ENCODE measurements around the gene SLAMF1. TPM values are rescaled to one million over a fixed set of nuclear protein-coding genes. Genes with fewer than 3 reads are reported as not detected.

The SLAMF1 gene
- total and polyA plus RNA-seq, 9 of the 15 experiments (the other 6 are each of a cell fraction or from before 2014, with no cell fraction given): 0.04 to 0.17 (median 0.11) TPM; not detected in 4

DNA sequence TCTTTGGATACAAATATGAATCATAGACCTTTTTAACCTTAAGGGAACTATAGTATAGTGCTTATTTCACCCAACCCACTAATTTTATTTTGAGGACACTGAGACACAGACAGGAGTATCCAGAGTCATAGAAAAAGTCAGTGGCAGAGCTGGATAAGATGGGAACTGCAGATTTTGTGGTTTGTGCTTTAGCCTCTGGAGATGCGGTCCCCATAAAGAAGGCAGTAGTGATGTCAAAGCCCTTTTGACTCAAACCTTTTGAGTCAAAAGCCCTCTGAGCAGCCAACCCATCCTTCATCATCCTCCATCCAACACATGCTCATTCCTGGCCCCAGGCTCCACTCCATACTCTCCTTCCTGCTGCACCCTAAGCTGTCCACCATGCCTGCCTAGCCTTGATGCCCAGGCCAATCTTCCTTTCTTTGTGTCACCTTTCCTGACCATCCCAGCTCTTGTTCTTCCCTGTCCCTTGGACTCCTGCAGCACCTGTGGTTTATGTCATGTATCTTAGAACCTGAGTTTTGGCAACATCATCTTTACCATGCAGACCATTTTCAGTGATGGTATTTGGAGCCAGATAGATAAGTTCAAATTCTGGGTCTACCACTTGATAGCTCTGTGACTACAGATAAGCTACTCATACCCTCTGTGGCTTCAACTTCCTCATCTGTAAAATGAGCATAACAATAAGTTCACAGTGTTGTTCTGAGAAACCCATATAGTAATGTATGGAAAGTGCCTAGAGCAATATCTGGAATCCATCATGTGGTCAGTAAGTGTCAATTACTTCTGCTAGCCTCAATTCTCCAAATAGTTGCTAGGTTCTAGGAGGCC, 20.1 kb downstream of the SLAMF1 start (continued):
- TF ChIP-seq CCAR2 (IDR thresholded peaks at IDR 0.05; ENCODE audit: low read depth, low read length) (no peak), PRMT5 (CRISPR knock-in tag; IDR thresholded peaks at IDR 0.05) (no peak), PTRF (tag; IDR thresholded peaks at IDR 0.05) (no peak), MXI1 (IDR thresholded peaks at IDR 0.05; ENCODE audit: low read depth, low read length) (no peak), ZBTB5 (IDR thresholded peaks at IDR 0.05) (no peak), L3MBTL2 (IDR thresholded peaks at IDR 0.05) (no peak), DNMT1 (IDR thresholded peaks at IDR 0.05) (no peak), E2F6 (IDR thresholded peaks at IDR 0.05; ENCODE audit: borderline replicate concordance in 1 of 2, extremely low read depth in 1 of 2, insufficient read depth in 1 of 2, insufficient read length in 1 of 2, low read depth in 1 of 2, low read length in 1 of 2, poor library complexity in 1 of 2, severe bottlenecking in 1 of 2) (no peak), TCFL5 (CRISPR knock-in tag; conservative IDR thresholded peaks at IDR 0.05) (no peak), MTA3 (IDR thresholded peaks at IDR 0.05; ENCODE audit: borderline replicate concordance) (no peak; the same call in 1 of the 2 replicates), PHF20 (IDR thresholded peaks at IDR 0.05; ENCODE audit: partially characterized antibody) (no peak), ZBTB8A (IDR thresholded peaks at IDR 0.05; ENCODE audit: partially characterized antibody) (no peak), ASH1L (IDR thresholded peaks at IDR 0.05; ENCODE audit: borderline replicate concordance, low read depth, partially characterized antibody) (no peak), SMAD2 (IDR thresholded peaks at IDR 0.05; ENCODE audit: low read depth, low read length) (no peak)
- TF ChIP-seq, protein P1, sequence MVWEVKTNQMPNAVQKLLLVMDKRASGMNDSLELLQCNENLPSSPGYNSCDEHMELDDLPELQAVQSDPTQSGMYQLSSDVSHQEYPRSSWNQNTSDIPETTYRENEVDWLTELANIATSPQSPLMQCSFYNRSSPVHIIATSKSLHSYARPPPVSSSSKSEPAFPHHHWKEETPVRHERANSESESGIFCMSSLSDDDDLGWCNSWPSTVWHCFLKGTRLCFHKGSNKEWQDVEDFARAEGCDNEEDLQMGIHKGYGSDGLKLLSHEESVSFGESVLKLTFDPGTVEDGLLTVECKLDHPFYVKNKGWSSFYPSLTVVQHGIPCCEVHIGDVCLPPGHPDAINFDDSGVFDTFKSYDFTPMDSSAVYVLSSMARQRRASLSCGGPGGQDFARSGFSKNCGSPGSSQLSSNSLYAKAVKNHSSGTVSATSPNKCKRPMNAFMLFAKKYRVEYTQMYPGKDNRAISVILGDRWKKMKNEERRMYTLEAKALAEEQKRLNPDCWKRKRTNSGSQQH (CRISPR knock-in tag; IDR thresholded peaks at IDR 0.05): no peak
- TF ChIP-seq, protein P2, sequence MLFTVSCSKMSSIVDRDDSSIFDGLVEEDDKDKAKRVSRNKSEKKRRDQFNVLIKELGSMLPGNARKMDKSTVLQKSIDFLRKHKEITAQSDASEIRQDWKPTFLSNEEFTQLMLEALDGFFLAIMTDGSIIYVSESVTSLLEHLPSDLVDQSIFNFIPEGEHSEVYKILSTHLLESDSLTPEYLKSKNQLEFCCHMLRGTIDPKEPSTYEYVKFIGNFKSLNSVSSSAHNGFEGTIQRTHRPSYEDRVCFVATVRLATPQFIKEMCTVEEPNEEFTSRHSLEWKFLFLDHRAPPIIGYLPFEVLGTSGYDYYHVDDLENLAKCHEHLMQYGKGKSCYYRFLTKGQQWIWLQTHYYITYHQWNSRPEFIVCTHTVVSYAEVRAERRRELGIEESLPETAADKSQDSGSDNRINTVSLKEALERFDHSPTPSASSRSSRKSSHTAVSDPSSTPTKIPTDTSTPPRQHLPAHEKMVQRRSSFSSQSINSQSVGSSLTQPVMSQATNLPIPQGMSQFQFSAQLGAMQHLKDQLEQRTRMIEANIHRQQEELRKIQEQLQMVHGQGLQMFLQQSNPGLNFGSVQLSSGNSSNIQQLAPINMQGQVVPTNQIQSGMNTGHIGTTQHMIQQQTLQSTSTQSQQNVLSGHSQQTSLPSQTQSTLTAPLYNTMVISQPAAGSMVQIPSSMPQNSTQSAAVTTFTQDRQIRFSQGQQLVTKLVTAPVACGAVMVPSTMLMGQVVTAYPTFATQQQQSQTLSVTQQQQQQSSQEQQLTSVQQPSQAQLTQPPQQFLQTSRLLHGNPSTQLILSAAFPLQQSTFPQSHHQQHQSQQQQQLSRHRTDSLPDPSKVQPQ (CRISPR knock-in tag; IDR thresholded peaks at IDR 0.05; ENCODE audit: borderline replicate concordance): no peak
